Measurements from ENCODE around the gene OR52K1. TPM values are rescaled to one million over a fixed set of nuclear protein-coding genes. Genes with fewer than 3 reads are reported as not detected.

OR52K1 gene
- total and polyA plus RNA-seq, 2 donors from 2014 or later = not detected

DNA sequence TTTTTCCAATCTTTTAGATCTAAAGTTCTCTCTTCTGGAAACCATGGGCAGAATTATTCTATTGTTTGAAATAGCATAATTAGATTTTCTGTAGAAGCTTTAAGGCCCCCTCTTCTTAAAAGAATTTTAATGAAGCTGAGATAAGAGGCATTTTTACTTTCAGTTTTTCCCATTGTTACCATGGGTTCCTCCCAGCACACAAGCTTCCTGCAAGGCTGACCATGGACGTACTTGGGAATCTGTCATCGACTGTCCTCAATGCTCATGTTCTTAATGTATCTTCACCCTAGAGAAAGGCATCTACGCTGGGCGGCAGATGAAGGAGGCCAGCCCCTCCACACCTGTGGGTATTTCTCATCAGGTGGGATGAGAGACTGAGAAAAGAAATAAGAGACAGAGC, 22.3 kb upstream of the OR52K1 start:
- H3K27me3 ChIP-seq (ENCODE audit: control insufficient read depth, insufficient read depth, low read length) = no peaks in the 10 kb centered on the region

GRCh38 chr11:4464216-4465159, 18.0 kb upstream of the OR52K1 start:
- DNase-seq (no peak), FAIRE-seq (no peak)
- Histone ChIP-seq H3K4me1 (ENCODE audit: control insufficient read depth in 2 of 3, insufficient read depth in 2 of 3, low read depth in 1 of 3, low read length in 3 of 3) (no peaks in the 10 kb centered on the region), H3K27ac (ENCODE audit: low read depth in 2 of 2, low read length in 2 of 2) (no peak overlapping the region), H3K4me3 (ENCODE audit: low read length in 3 of 3) (no peak overlapping the region), H3K27me3 (ENCODE audit: control insufficient read depth, insufficient read depth, low read length) (no peaks in the 10 kb centered on the region), H3K36me3 (ENCODE audit: control insufficient read depth in 2 of 3, insufficient read depth in 3 of 3, low read length in 3 of 3) (no peaks in the 10 kb centered on the region), H3K9ac (ENCODE audit: low read length in 3 of 3) (no peak overlapping the region), H3K9me3 (ENCODE audit: control insufficient read depth in 2 of 3, insufficient read depth in 1 of 3, low read length in 3 of 3) (no peaks in the 10 kb centered on the region)
- TF ChIP-seq CTCF (IDR thresholded peaks at IDR 0.05; ENCODE audit: borderline replicate concordance, extremely low read depth, insufficient read depth) = no peak
- intact Hi-C loops (cut with DNase I) = no loop called here

More for the DNA sequence above, 22.3 kb upstream of the OR52K1 start:
- Histone ChIP-seq H3K4me1 (ENCODE audit: control insufficient read depth in 2 of 3, insufficient read depth in 2 of 3, low read depth in 1 of 3, low read length in 3 of 3) (no peaks in the 10 kb centered on the region), H3K9me3 (ENCODE audit: control insufficient read depth in 2 of 3, insufficient read depth in 1 of 3, low read length in 3 of 3) (no peaks in the 10 kb centered on the region), H3K4me3 (ENCODE audit: low read length in 3 of 3) (no peak overlapping the region), H3K9ac (ENCODE audit: low read length in 3 of 3) (no peak overlapping the region), H3K36me3 (ENCODE audit: control insufficient read depth in 2 of 3, insufficient read depth in 3 of 3, low read length in 3 of 3) (no peaks in the 10 kb centered on the region), H3K27ac (ENCODE audit: low read depth in 2 of 2, low read length in 2 of 2) (no peak overlapping the region)
- intact Hi-C loops (cut with DNase I) = no loop called here
- FAIRE-seq = no peak
- TF ChIP-seq CTCF (IDR thresholded peaks at IDR 0.05; ENCODE audit: borderline replicate concordance, extremely low read depth, insufficient read depth) = no peak
- DNase-seq = no peak

GRCh38 chr11:4465407-4465806, 17.0 kb upstream of the OR52K1 start:
- no peak for FAIRE-seq
- no peak for DNase-seq
- Histone ChIP-seq H3K9ac (ENCODE audit: low read length in 3 of 3) (no peak overlapping the region), H3K27me3 (ENCODE audit: control insufficient read depth, insufficient read depth, low read length) (no peaks in the 10 kb centered on the region), H3K4me3 (ENCODE audit: low read length in 3 of 3) (no peak overlapping the region), H3K27ac (ENCODE audit: low read depth in 2 of 2, low read length in 2 of 2) (no peak overlapping the region), H3K36me3 (ENCODE audit: control insufficient read depth in 2 of 3, insufficient read depth in 3 of 3, low read length in 3 of 3) (no peaks in the 10 kb centered on the region), H3K4me1 (ENCODE audit: control insufficient read depth in 2 of 3, insufficient read depth in 2 of 3, low read depth in 1 of 3, low read length in 3 of 3) (no peaks in the 10 kb centered on the region), H3K9me3 (ENCODE audit: control insufficient read depth in 2 of 3, insufficient read depth in 1 of 3, low read length in 3 of 3) (no peaks in the 10 kb centered on the region)
- no peak for TF ChIP-seq CTCF (IDR thresholded peaks at IDR 0.05; ENCODE audit: borderline replicate concordance, extremely low read depth, insufficient read depth)
- intact Hi-C loops (cut with DNase I) = no loop called here
